Measurements from ENCODE around the gene STAT6. TPM values are rescaled to one million over a fixed set of nuclear protein-coding genes. Genes with fewer than 3 reads are reported as not detected.

Gene STAT6
- total and polyA plus RNA-seq, 2 experiments from 2014 or later, result 78.9 to 80.0 TPM

GRCh38 chr12:57105011-57105753 lies 6.0 kb downstream of the STAT6 start:
- Histone ChIP-seq H2AFZ (no peak overlapping the region), H4K20me1 (ENCODE audit: insufficient read depth, poor library complexity, severe bottlenecking) (peaks cover 10% of the 10 kb centered on the region), H3K4me1 (ENCODE audit: insufficient read depth) (peaks cover 28% of the 10 kb centered on the region), H3K27me3 (no peaks in the 10 kb centered on the region), H3K4me2 (no peak overlapping the region), H3K27ac (no peak overlapping the region), H3K9me2 (replicated peaks; ENCODE audit: insufficient read depth) (no peaks in the 10 kb centered on the region), H3K4me3 (no peak overlapping the region), H3K9me3 (ENCODE audit: low read depth) (no peaks in the 10 kb centered on the region), H3K36me3 (replicated peaks; ENCODE audit: insufficient read depth, low read depth) (no peaks in the 10 kb centered on the region), H3K79me2 (peaks cover 26% of the 10 kb centered on the region)
- WGBS (ENCODE audit: low lambda C conversion rate, missing lambda C conversion rate), result 96% methylated on average over 14 of the region's 14 CpGs
- no peak for DNase-seq (ENCODE audit: low spot score)
- TF ChIP-seq CTCF (IDR thresholded peaks at IDR 0.05; ENCODE audit: poor library complexity), result no peak
- no peak for TF ChIP-seq EZH2phosphoT487 (IDR thresholded peaks at IDR 0.05; ENCODE audit: low read depth, severe bottlenecking, unreplicated experiment)
- no peak for TF ChIP-seq EZH2 (IDR thresholded peaks at IDR 0.05; ENCODE audit: borderline replicate concordance)

- Histone ChIP-seq H3K36me3 (replicated peaks; ENCODE audit: insufficient read depth, low read depth) (no peaks in the 10 kb centered on the region), H3K9me3 (ENCODE audit: low read depth) (no peaks in the 10 kb centered on the region), H3K9me2 (replicated peaks; ENCODE audit: insufficient read depth) (no peaks in the 10 kb centered on the region), H3K27ac (no peak overlapping the region), H3K79me2 (peaks cover 19% of the 10 kb centered on the region), H4K20me1 (ENCODE audit: insufficient read depth, poor library complexity, severe bottlenecking) (peaks cover 10% of the 10 kb centered on the region), H3K4me2 (no peak overlapping the region), H2AFZ (no peak overlapping the region), H3K4me1 (ENCODE audit: insufficient read depth) (peaks cover 22% of the 10 kb centered on the region), H3K4me3 (no peak overlapping the region), H3K27me3 (no peaks in the 10 kb centered on the region)
- DNase-seq (ENCODE audit: low spot score), result no peak
- WGBS (ENCODE audit: low lambda C conversion rate, missing lambda C conversion rate), result 96% methylated on average over 12 of the region's 12 CpGs
- TF ChIP-seq EZH2 (IDR thresholded peaks at IDR 0.05; ENCODE audit: borderline replicate concordance) (no peak), EZH2phosphoT487 (IDR thresholded peaks at IDR 0.05; ENCODE audit: low read depth, severe bottlenecking, unreplicated experiment) (no peak)
These were observed 6.8 kb downstream of the STAT6 start for GRCh38 chr12:57104292-57104910.

GRCh38 chr12:57103856-57104255 lies 7.3 kb downstream of the STAT6 start:
- H3K9me3 ChIP-seq (ENCODE audit: low read depth), result no peaks in the 10 kb centered on the region
- no peak overlapping the region for H3K4me2 ChIP-seq
- H3K4me3 ChIP-seq, result no peak overlapping the region
- no peaks in the 10 kb centered on the region for H3K36me3 ChIP-seq (replicated peaks; ENCODE audit: insufficient read depth, low read depth)
- TF ChIP-seq EZH2 (IDR thresholded peaks at IDR 0.05; ENCODE audit: borderline replicate concordance) (no peak), EZH2phosphoT487 (IDR thresholded peaks at IDR 0.05; ENCODE audit: low read depth, severe bottlenecking, unreplicated experiment) (no peak), CTCF (IDR thresholded peaks at IDR 0.05; ENCODE audit: poor library complexity) (no peak)
- peaks cover 10% of the 10 kb centered on the region for H4K20me1 ChIP-seq (ENCODE audit: insufficient read depth, poor library complexity, severe bottlenecking)
- 89% methylated on average over 7 of the region's 7 CpGs for WGBS (ENCODE audit: low lambda C conversion rate, missing lambda C conversion rate)
- peaks cover 19% of the 10 kb centered on the region for H3K4me1 ChIP-seq (ENCODE audit: insufficient read depth)
- H3K79me2 ChIP-seq, result peaks cover 13% of the 10 kb centered on the region
- H3K27me3 ChIP-seq, result no peaks in the 10 kb centered on the region
- H3K27ac ChIP-seq, result peak overlapping the region; percentile 57
- DNase-seq (ENCODE audit: low spot score), result no peak
- no peaks in the 10 kb centered on the region for H3K9me2 ChIP-seq (replicated peaks; ENCODE audit: insufficient read depth)
- H2AFZ ChIP-seq, result no peak overlapping the region

Data from hepatocyte (in vitro differentiated cells).